HG02840 (cell line): ENCODE results near the gene DCUN1D4.

ENCODE experiments used
- ATAC-seq: cut with Tn5 transposase; IDR thresholded peaks from one replicate; pipeline ENCODE4 v1.9.1; 2021; ENCODE audit warnings: mild to moderate bottlenecking, moderate library complexity, moderate number of reproducible peaks; ENCODE audit not compliant: unreplicated experiment, low FRiP score

Gene DCUN1D4

GRCh38 chr4:51958199-51958968 lies 115.4 kb downstream of the DCUN1D4 start:
- no peak for ATAC-seq

GRCh38 chr4:51960486-51960885 lies 117.5 kb downstream of the DCUN1D4 start:
- no peak for ATAC-seq

GRCh38 chr4:51963841-51964517 lies 121.0 kb downstream of the DCUN1D4 start:
- no peak for ATAC-seq

- ATAC-seq, result no peak
Observed at GRCh38 chr4:51965862-51966261, 122.9 kb downstream of the DCUN1D4 start.
